Measurements from ENCODE around the gene KIFC1.

DNA sequence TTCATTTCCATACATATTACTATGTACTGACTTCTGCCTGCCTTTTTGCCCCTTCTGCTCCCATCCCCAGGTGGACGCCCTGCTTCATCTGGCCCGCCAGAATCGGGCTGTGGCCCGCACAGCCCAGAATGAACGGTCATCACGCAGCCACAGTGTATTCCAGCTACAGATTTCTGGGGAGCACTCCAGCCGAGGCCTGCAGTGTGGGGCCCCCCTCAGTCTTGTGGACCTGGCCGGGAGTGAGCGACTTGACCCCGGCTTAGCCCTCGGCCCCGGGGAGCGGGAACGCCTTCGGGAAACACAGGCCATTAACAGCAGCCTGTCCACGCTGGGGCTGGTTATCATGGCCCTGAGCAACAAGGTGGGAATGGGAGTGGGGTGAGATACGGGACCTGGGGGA is 14.5 kb downstream of the KIFC1 start:
- TF ChIP-seq POLR2AphosphoS5 (IDR thresholded peaks at IDR 0.05) = no peak
- TF ChIP-seq CTCF (IDR thresholded peaks at IDR 0.05) = no peak

All from suprapubic skin (tissue), 3 donors.